HL-60/S4 treated with retinoic acid at 250 ng/mL for 4 days and 3 days (cell line): Measurements from ENCODE around the gene ELOVL6.
"Not testable (repeated sequence)": the region's sequence is repeated elsewhere in the genome, so short reads cannot be mapped to it uniquely, and the experiment has no call there.

ENCODE experiments used
- in situ Hi-C: fragments of 300-500 bp; cut with MboI; formaldehyde crosslinking; loops from 2 replicates; pipeline ENCODE4 v1.7.0; 2022; ENCODE audit warnings: low sequenced_read_pairs

ELOVL6 gene

GRCh38 chr4:110039164-110039563 is 159.3 kb downstream of the ELOVL6 start:
- in situ Hi-C loops: not testable (repeated sequence)

- in situ Hi-C loops: no loop called here
Measured at GRCh38 chr4:110034026-110034393, 164.4 kb downstream of the ELOVL6 start.

GRCh38 chr4:110033355-110034025 is 164.9 kb downstream of the ELOVL6 start:
- in situ Hi-C loops: no loop called here

- in situ Hi-C loops: no loop called here
Measured at GRCh38 chr4:110032603-110033002, 165.8 kb downstream of the ELOVL6 start.

- in situ Hi-C loops: no loop called here
Measured at GRCh38 chr4:110025718-110026117, 172.7 kb downstream of the ELOVL6 start.

GRCh38 chr4:110025056-110025455 is 173.4 kb downstream of the ELOVL6 start:
- in situ Hi-C loops: no loop called here

- in situ Hi-C loops: no loop called here
Measured at GRCh38 chr4:110022457-110022856, 176.0 kb downstream of the ELOVL6 start.

GRCh38 chr4:110020646-110021443 is 177.6 kb downstream of the ELOVL6 start:
- in situ Hi-C loops: no loop called here

- in situ Hi-C loops: no loop called here
Measured at GRCh38 chr4:110020139-110020538, 178.3 kb downstream of the ELOVL6 start.

- in situ Hi-C loops: no loop called here
Measured at GRCh38 chr4:110019153-110019552, 179.3 kb downstream of the ELOVL6 start.

GRCh38 chr4:110014233-110014632 is 184.2 kb downstream of the ELOVL6 start:
- in situ Hi-C loops: no loop called here

GRCh38 chr4:110012917-110013316 is 185.5 kb downstream of the ELOVL6 start:
- in situ Hi-C loops: no loop called here

- in situ Hi-C loops: no loop called here
Measured at GRCh38 chr4:110010797-110011196, 187.6 kb downstream of the ELOVL6 start.

GRCh38 chr4:110009550-110009949 is 188.9 kb downstream of the ELOVL6 start:
- in situ Hi-C loops: loop anchor here (10.0 kb wide), 1 partner anchor 515 kb away; no protein-coding TSS in a partner anchor

- in situ Hi-C loops: loop anchor here (10.0 kb wide), 1 partner anchor 516 kb away; no protein-coding TSS in a partner anchor
Measured at GRCh38 chr4:110008540-110008939, 189.9 kb downstream of the ELOVL6 start.

GRCh38 chr4:110007217-110007616 is 191.2 kb downstream of the ELOVL6 start:
- in situ Hi-C loops: loop anchor here (10.0 kb wide), 1 partner anchor 518 kb away; no protein-coding TSS in a partner anchor

GRCh38 chr4:110005461-110006056 is 192.9 kb downstream of the ELOVL6 start:
- in situ Hi-C loops: loop anchor here (10.0 kb wide), 1 partner anchor 519 kb away; no protein-coding TSS in a partner anchor

GRCh38 chr4:110004556-110004955 is 193.9 kb downstream of the ELOVL6 start:
- in situ Hi-C loops: loop anchor here (10.0 kb wide), 1 partner anchor 520 kb away; no protein-coding TSS in a partner anchor

- in situ Hi-C loops: loop anchor here (10.0 kb wide), 1 partner anchor 521 kb away; no protein-coding TSS in a partner anchor
Measured at GRCh38 chr4:110003401-110004187, 194.8 kb downstream of the ELOVL6 start.

- in situ Hi-C loops: loop anchor here (10.0 kb wide), 1 partner anchor 522 kb away; no protein-coding TSS in a partner anchor
Measured at GRCh38 chr4:110002326-110002725, 196.1 kb downstream of the ELOVL6 start.

GRCh38 chr4:109999585-109999912 is 198.9 kb downstream of the ELOVL6 start:
- in situ Hi-C loops: no loop called here
